Endometrium (tissue), 2 donors: ENCODE results near the gene KIF3B.
"Not testable (repeated sequence)": the region's sequence is repeated elsewhere in the genome, so short reads cannot be mapped to it uniquely, and the experiment has no call there.

Source experiments
- FAIRE-seq: peaks from 2 replicates; lab custom pipeline; 2012; peaks lifted over from hg19 to GRCh38; lab: Jason Lieb, UNC
- donor health status: control.
- donor health status: control.

Gene KIF3B

DNA sequence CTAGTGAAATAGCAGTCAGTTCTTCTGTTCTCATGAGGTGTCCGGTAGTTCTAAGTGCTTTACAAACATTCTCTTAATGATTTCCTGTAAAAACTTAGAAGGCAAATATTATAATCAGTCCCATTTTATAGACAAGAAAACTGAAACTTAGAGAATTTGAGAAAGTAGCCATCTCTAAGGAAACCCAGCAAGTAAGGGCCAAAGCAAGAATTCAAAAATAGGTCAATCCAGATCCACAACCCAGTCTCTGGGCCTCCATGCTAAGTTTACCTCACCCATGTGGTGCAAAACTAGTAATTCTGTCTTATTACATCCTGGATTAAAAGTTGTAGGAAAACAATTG is 53.1 kb downstream of the KIF3B start:
- FAIRE-seq = no peak

GRCh38 chr20:32332614-32333013 is 55.2 kb downstream of the KIF3B start:
- no peak for FAIRE-seq

DNA sequence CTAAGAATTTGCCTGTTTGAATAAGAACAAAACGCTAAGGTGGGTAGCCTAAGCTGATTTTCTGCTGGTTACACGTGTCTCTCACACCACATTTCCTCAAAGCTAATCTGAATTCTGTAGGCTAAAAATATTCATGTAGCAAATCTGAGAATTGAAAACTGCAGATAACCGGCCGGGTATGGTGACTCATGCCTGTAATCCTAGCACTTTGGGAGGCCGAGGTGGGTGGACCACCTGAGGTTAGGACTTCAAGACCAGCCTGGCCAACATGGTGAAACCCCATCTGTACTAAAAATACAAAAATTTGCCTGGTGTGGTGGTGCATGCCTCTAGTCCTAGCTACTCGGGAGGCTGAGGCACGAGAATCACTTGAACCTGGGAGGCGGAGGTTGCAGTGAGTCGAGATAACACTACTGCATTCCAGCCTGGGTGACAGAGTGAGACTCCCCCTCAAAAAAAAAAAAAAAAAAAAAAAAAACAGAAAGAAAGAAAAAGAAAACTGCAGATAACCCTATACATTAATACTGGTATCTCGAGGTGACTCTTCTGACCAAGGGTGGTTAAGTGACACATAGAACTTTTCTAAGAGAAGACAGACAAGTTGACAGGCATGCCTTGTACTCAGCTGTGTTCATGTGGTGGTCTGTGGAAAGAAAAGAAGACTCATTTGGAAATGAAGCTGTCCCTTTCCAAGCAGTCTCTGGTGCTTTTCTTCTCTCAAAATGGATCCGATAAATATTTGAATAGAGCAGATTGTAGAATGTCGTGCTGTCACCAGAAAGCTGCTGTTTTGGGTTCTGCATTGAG is 55.9 kb downstream of the KIF3B start:
- FAIRE-seq = no peak

- FAIRE-seq = no peak
Observed at GRCh38 chr20:32333988-32334885, 56.8 kb downstream of the KIF3B start.

GRCh38 chr20:32336918-32337347 is 59.5 kb downstream of the KIF3B start:
- FAIRE-seq = no peak

DNA sequence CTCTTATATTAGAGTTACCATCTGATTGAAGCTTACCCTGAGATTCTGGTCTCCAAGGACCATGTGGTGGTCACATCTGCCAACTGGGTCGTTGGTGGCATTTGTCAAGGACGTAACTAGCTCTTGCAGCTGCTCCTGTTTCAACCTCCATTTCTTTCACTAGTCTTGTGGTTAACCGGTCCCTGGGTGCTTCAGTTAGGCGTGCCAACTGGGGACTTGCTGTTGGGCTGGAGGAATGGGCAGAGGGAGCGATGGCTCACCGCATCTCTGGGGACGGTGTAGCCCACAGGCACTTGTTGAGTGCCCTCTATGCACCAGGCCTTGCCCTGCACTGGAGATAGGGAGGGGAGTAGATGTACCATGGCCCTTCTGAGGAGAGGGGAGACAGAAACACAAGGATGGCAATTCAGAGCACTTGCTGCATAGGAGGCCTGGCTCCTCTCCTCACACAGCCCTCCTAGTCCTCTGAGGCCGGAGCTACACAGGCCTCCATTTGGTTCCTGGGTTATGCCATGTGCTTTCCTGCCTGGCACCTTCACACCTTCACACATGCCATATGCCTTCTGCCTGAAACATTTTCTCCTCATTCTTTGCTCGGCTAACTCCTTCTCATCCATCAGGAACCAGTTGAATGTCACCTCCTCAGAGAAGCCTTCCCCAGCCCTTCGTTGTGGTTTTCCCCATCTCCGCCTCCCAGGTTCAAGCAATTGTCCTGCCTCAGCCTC is 60.6 kb downstream of the KIF3B start:
- FAIRE-seq = no peak

- FAIRE-seq = no peak
Observed at GRCh38 chr20:32338665-32339064, 61.2 kb downstream of the KIF3B start.

DNA sequence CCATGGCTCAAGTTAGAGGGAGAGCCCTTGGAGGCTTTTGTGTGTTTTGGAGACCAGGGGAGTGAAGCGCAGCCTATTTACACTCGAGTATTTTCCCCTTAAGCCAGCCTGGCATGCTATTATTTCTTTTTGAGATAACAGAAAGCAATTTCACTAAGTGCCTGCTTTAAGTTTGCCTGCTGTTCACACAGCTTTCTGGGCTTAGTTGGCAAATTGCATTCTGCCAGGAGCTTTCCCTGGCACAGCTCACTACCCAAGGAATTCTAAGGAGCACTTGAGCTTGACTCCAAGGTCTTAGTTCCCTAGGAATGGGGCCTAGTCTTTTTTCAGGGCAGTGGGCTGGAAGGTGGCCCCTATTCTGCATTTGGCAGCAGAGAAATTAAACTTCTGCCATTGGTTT is 61.7 kb downstream of the KIF3B start:
- FAIRE-seq = no peak

DNA sequence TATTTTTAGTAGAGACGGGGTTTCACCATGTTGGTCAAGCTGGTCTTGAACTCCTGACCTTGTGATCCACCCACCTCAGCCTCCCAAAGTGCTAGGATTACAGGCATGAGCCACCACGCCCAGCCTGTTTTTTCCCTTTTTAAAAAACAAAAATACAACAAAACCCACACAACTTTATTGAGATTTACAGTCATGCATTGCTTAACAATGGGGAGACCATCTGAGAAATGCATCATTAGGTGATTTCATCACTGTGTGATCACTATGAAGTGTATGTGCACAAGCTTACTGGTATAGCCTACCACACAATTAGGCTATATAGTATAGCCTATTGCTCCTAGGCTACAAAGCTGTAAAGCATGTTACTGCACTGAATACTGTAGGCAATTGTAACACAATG is 63.6 kb downstream of the KIF3B start:
- FAIRE-seq = not testable (repeated sequence)

DNA sequence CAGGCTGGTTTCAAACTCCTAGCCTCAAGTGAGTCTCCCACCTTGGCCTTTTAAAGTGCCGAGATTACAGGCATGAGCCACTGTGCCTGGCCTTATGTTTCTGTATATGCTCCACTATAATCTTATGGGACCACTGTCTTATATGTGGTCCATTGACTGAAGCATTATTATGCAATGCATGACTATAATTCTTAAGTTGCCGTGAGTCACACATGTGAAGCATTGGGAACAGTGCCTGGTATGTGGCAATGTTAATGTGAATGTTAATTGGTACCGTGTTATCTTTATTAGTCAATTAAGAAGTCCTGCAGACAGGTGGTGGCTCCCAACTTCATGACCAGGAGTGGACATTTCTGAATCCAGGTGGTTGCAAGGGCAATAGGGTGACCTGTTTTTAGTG is 66.0 kb downstream of the KIF3B start:
- FAIRE-seq = no peak

GRCh38 chr20:32344835-32345506 is 67.5 kb downstream of the KIF3B start:
- FAIRE-seq = no peak

GRCh38 chr20:32348207-32348606 is 70.8 kb downstream of the KIF3B start:
- no peak for FAIRE-seq

- no peak for FAIRE-seq
Observed at GRCh38 chr20:32350421-32350820, 73.0 kb downstream of the KIF3B start.

DNA sequence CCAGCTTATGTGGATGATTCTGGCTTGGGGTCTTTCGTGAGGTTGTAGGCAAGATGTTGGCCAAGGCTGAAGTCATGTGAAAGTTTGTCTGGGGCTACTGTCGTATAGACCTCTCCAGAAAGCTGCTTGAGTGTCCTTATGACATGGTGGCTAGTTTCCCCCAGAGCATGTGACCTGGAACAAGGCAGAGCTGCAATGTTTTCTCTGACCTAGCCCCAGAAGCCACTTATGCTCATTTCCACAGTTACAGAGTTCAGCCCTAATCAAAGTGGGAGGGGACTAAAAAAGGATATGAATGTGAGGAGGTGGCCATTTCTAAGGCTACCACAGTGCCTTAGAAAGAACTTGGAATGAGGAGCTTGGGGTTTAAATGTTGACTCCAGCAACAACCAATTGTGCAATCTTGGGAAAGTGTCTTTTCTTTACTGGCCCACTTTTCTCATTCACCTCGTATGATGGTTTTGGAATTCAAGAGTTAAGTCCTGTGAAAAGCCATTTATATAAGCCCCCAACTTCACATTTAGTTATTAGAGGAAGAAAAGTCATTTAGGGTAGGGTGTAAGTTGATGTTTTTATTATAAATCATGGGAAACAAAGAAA is 74.8 kb downstream of the KIF3B start:
- FAIRE-seq = no peak

GRCh38 chr20:32353848-32354496 is 76.5 kb downstream of the KIF3B start:
- no peak for FAIRE-seq

DNA sequence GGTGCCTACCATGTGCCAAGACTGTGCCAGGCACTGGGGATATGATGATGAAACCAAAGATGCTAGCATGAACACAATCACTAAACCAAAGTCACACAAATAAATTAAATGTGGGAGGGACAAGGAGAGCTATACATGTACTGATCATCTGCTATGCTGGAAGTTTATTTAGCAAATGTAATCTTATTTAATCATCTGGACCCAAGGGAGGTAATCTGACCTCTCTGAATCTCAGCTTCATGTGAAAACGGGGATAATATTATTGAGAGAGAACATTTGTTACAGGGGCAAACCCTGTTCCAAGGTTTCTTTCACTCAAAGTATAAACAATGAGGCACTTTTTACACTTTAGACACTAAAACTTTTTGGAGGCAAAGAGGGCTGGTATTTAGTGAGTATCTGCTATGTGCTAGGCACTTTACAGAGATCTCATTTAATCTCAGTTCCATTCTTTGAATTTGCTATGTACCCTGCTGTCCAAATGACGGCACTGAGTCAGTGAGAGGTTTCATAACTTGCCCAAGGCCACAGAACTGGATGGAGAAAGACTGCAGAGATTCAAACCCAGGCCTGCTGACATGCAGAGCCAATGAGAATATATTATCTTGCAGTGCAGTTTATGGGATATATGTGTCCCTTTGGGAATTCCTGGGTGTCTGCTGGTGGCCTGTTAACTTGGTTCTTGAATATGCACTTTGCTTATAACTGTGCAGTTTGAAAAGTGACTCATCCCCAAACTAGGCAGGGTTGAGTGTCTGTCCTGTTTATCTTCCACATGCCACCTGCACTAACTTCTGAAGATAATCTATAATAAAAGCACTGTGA is 77.4 kb downstream of the KIF3B start:
- no peak for FAIRE-seq

DNA sequence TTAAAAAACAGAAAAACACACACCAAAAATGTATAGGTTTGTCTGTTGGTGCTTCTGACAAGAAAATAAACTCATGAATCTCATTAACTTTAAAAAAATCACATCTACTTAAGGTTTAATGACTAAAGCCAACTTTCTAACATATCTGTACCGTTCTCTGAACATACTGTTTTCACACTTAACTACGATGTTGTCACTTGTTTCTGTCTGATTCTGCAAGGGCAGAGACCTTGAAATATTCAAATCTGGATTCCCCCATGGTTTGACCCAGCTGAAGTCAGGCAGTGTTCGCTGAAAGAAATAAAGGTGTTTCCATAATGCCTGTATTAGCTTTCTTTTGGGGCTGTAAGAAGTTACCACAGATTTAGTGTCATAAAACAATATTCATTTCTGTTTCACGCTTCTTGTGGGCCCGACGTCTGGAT is 78.0 kb downstream of the KIF3B start:
- FAIRE-seq = no peak

- not testable (repeated sequence) for FAIRE-seq
Observed at GRCh38 chr20:32355907-32356621, 78.6 kb downstream of the KIF3B start.

DNA sequence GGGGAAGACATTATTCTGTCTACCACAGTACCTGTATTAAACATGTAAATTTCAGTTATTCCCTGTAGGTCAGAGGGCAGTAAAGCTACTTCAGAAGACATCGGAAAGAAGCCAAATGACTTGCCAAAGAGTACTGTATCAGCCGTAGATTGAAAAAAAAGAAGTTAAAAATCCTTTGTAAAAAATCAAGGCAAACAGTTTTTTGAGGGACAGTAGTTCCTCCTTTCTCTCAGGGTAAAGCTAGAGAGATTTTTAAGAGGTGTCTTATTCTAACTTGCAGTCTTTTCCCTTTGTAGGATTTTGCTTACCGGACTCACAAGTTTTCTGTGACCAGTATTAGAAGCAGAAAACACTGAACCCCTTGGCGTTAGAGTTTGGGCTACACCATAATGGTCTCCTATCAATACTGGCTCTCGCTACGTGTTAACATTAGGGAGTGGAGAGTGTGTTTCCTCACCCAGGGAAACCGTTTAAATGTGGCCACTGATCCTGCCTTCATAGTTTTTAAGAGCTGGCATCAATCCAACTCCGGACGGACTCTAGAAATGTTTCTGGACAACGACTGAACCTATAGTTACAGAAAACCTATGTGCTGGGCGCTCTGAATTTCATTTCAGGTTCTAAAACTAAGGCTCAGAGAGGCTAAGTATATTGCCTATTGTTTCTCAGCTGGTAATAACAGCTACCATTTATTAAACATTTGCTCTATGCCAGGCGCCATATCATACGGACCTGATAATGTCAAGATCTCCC is 79.3 kb downstream of the KIF3B start:
- no peak for FAIRE-seq
